Cardiac fibroblast (primary cell): ENCODE results near the gene HELZ.

Source experiments
- DNase-seq, 2 donors: peaks; one replicate each; pipeline versions ENCODE4 v3.0.0 to v3.0.0-alpha.2; 2010; ENCODE audit warnings: low read depth in 2 of 2
- H3K4me3 ChIP-seq, 2 donors: replicated peaks in 1 of 2; 1 replicate in 1 of 2; 2 replicates in 1 of 2; pipeline ENCODE4 v1.5.1; 2011; ENCODE audit warnings: low read depth in 2 of 2, low read length in 2 of 2, mild to moderate bottlenecking in 2 of 2, moderate library complexity in 1 of 2
- CTCF ChIP-seq: IDR thresholded peaks from one replicate; pipeline ENCODE4 v1.5.1; 2011; ENCODE audit warnings: low read depth, mild to moderate bottlenecking, low read length, inconsistent platforms

Gene HELZ

GRCh38 chr17:67124450-67125148 is 120.4 kb downstream of the HELZ start:
- no peak for DNase-seq
- H3K4me3 ChIP-seq = no peak overlapping the region
- no peak for TF ChIP-seq CTCF

GRCh38 chr17:67123699-67124098 is 121.3 kb downstream of the HELZ start:
- DNase-seq = no peak
- no peak for TF ChIP-seq CTCF
- H3K4me3 ChIP-seq = no peak overlapping the region

GRCh38 chr17:67121316-67121891 is 123.6 kb downstream of the HELZ start:
- DNase-seq = peak in 1 of 2 donors; percentile 65
- no peak overlapping the region for H3K4me3 ChIP-seq
- TF ChIP-seq CTCF = no peak

- no peak for DNase-seq
- no peak overlapping the region for H3K4me3 ChIP-seq
- no peak for TF ChIP-seq CTCF
Observed at GRCh38 chr17:67119102-67119501, 125.9 kb downstream of the HELZ start.

GRCh38 chr17:67116045-67116575 is 128.9 kb downstream of the HELZ start:
- DNase-seq = no peak
- no peak overlapping the region for H3K4me3 ChIP-seq
- TF ChIP-seq CTCF = no peak

- no peak for DNase-seq
- no peak for TF ChIP-seq CTCF
- no peak overlapping the region for H3K4me3 ChIP-seq
Observed at GRCh38 chr17:67115401-67115800, 129.6 kb downstream of the HELZ start.
